ENCODE measurements around the gene RIOX2.
A peak's percentile ranks its signal among the peaks of the same experiment; 100 is the strongest.

Gene RIOX2

DNA sequence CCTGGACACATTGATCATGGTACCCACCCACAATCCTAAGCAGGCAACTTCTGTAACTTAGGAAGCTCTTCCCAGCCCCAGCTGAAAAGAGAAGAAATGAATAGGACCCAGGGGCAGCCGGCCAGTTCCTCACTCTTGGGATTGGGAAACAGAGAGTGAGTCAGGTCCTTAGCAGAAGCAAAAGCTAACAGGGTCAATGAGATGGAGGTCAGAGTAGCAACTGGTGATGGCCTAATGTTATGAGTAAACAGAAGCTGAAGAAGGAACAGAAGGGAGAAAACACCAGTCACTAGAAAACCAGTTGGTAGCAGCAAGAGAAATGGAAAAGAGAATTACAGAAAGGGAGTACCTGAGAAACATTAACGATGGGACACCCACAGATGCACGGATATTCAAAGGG lies 20.0 kb downstream of the RIOX2 start:
- TF ChIP-seq SPI1 (IDR thresholded peaks at IDR 0.05; ENCODE audit: borderline replicate concordance, low read depth) (no peak), POLR2AphosphoS5 (IDR thresholded peaks at IDR 0.05; ENCODE audit: low read depth) (no peak)
- TF ChIP-seq, protein P1, sequence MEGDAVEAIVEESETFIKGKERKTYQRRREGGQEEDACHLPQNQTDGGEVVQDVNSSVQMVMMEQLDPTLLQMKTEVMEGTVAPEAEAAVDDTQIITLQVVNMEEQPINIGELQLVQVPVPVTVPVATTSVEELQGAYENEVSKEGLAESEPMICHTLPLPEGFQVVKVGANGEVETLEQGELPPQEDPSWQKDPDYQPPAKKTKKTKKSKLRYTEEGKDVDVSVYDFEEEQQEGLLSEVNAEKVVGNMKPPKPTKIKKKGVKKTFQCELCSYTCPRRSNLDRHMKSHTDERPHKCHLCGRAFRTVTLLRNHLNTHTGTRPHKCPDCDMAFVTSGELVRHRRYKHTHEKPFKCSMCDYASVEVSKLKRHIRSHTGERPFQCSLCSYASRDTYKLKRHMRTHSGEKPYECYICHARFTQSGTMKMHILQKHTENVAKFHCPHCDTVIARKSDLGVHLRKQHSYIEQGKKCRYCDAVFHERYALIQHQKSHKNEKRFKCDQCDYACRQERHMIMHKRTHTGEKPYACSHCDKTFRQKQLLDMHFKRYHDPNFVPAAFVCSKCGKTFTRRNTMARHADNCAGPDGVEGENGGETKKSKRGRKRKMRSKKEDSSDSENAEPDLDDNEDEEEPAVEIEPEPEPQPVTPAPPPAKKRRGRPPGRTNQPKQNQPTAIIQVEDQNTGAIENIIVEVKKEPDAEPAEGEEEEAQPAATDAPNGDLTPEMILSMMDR (IDR thresholded peaks at IDR 0.05; ENCODE audit: insufficient read depth, low read length), result no peak
- no peak overlapping the region for H3K27ac ChIP-seq (replicated peaks)
- no peaks in the 10 kb centered on the region for H3K27me3 ChIP-seq (ENCODE audit: insufficient read depth, poor library complexity, severe bottlenecking)
- peak in 1 of 2 experiments; percentile 31 for DNase-seq (ENCODE audit: low read depth in 1 of 2, low spot score in 1 of 2)
- no peak overlapping the region for H3K4me3 ChIP-seq (replicated peaks; ENCODE audit: insufficient read depth, low read length)

GRCh38 chr3:97950360-97950759 lies 21.9 kb downstream of the RIOX2 start:
- Histone ChIP-seq H3K4me3 (replicated peaks; ENCODE audit: insufficient read depth, low read length) (no peak overlapping the region), H3K27me3 (ENCODE audit: insufficient read depth, poor library complexity, severe bottlenecking) (no peaks in the 10 kb centered on the region), H3K27ac (replicated peaks) (no peak overlapping the region)
- TF ChIP-seq POLR2AphosphoS5 (IDR thresholded peaks at IDR 0.05; ENCODE audit: low read depth), result no peak
- TF ChIP-seq, protein P1 (IDR thresholded peaks at IDR 0.05; ENCODE audit: insufficient read depth, low read length), result no peak
- TF ChIP-seq REST (IDR thresholded peaks at IDR 0.05; ENCODE audit: insufficient replicate concordance, low read depth), result no peak
- TF ChIP-seq SPI1 (IDR thresholded peaks at IDR 0.05; ENCODE audit: borderline replicate concordance, low read depth), result no peak
- no peak for TF ChIP-seq GABPA (IDR thresholded peaks at IDR 0.05; ENCODE audit: low read depth)
- no peak for DNase-seq (ENCODE audit: low read depth in 1 of 2, low spot score in 1 of 2)

- H3K27ac ChIP-seq (replicated peaks), result no peak overlapping the region
- TF ChIP-seq, protein P1 (IDR thresholded peaks at IDR 0.05; ENCODE audit: insufficient read depth, low read length), result no peak
- no peak for TF ChIP-seq REST (IDR thresholded peaks at IDR 0.05; ENCODE audit: insufficient replicate concordance, low read depth)
- TF ChIP-seq GABPA (IDR thresholded peaks at IDR 0.05; ENCODE audit: low read depth), result no peak
- no peak for TF ChIP-seq SPI1 (IDR thresholded peaks at IDR 0.05; ENCODE audit: borderline replicate concordance, low read depth)
- no peak for TF ChIP-seq POLR2AphosphoS5 (IDR thresholded peaks at IDR 0.05; ENCODE audit: low read depth)
- H3K4me3 ChIP-seq (replicated peaks; ENCODE audit: insufficient read depth, low read length), result no peak overlapping the region
- no peaks in the 10 kb centered on the region for H3K27me3 ChIP-seq (ENCODE audit: insufficient read depth, poor library complexity, severe bottlenecking)
- no peak for DNase-seq (ENCODE audit: low read depth in 1 of 2, low spot score in 1 of 2)
These were observed 22.5 kb downstream of the RIOX2 start for GRCh38 chr3:97949743-97950142.

DNA sequence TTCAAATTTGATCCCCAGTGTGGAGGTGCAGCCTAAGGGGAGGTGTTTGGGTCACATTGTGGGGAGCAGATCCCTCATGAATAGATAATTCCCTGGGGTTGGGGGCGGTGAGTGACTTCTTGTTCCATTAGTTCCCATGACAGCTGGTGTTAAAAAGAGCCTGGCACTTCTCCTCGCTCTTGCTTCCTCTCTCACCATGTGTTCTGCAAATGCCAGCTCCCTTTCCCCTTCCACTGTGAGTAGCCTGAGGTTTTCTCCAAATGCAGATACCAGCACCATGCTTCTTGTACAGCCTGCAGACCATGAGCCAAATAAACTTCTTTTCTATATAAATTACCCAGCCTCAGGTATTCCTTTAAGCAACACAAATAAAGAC lies 23.1 kb downstream of the RIOX2 start:
- TF ChIP-seq GABPA (IDR thresholded peaks at IDR 0.05; ENCODE audit: low read depth), result no peak
- TF ChIP-seq, protein P1 (IDR thresholded peaks at IDR 0.05; ENCODE audit: insufficient read depth, low read length), result no peak
- TF ChIP-seq SPI1 (IDR thresholded peaks at IDR 0.05; ENCODE audit: borderline replicate concordance, low read depth), result no peak
- no peak for TF ChIP-seq POLR2AphosphoS5 (IDR thresholded peaks at IDR 0.05; ENCODE audit: low read depth)
- Histone ChIP-seq H3K4me3 (replicated peaks; ENCODE audit: insufficient read depth, low read length) (no peak overlapping the region), H3K27ac (replicated peaks) (no peak overlapping the region), H3K27me3 (ENCODE audit: insufficient read depth, poor library complexity, severe bottlenecking) (no peaks in the 10 kb centered on the region)
- no peak for DNase-seq (ENCODE audit: low read depth in 1 of 2, low spot score in 1 of 2)
